ENCODE measurements around the gene MDP1.

MDP1 gene

DNA sequence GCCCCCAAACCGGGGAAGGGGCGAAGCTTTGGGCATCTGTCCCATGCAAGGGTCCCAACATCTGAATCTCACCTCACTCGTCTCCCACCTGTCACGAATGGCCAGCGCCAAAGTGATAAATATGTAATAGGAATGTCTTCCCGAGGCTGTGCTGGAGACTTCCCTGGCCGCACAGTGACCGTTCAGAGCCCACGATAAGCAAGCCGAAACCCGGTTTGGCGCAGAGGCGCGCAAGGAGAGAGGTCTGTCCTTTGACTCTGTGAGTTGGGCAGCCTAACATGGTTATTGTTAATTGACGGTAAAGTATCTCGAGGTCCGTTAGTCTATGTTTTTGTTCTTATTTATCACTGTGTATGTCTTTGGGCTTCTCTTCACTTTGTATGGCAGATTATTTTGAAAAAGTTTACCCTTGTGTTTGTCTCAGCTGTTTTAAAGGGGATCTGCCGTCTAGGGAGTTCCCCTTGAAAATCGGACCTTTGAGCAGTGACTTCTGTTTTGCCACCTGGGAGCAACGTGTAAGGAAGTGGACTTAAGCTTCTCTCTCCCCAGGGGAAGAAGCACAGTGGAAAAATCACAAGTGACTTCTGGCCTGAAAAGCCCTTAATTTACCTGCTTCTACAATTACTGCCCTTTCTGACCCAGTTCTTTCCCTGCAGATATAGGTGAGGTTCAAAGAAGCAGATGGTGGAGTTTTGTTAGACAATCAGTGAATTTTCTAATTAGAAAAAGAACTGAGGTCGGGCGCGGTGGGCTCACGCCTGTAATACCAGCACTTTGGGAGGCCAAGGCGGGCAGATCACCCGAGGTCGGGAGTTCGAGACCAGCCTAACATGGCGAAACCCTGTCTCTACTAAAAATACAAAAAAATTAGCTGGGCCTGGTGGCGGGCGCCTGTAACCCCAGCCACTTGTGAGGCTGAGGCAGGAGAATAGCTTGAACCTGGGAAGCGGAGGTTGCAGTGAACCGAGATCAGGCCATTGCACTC, 19.5 kb downstream of the MDP1 start:
- peak; percentile 69 for DNase-seq

DNA sequence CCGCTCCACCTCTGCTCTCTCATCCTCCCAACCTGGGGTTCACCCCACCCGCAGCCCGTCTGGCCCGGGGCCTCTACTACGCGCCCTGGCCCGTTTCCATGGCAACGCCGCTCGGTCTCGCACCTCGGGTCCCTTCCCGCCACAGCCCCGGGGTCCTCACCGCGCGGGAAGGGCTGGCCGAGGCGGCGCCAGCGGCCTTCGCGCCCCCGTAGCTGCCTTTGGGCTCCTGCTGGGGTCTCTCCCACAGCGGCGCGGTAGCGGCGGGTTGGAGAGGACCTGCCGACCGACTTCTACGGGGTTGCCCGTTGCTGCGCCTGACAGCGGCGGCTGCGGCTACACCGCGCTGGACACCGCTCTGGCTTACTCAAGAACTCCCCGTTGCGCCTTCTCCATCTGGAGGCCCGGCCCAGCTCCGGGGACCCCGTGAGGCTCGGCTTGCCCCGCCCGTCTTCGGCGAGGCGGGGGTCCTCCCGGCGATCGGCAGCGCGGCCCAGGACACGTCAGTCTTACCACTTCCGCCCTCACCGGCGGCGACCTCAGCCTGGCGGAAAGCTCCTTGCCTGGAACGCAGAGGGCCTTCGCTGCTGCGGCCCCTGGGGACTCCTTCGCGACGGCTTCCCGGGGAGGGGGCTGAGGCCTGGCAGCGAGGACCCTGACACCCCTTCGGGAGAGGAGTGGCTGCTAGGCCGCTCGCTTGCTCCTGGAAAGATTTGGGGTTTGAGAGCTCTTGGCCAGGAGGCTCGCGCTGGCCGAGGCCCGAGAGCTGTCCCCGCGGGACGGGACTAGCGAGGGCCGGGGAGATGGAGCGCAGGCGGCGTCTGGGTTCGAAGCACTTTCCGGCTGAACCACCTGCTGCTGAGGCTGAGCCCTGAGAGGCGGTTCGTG, 20.4 kb downstream of the MDP1 start, which contains the start of gene TM9SF1:
TSS of gene TM9SF1 (minus strand) at position 256 of the 885 bp plus-strand sequence. CDS start 422 bp downstream, outside the sequence.
- peak; percentile 96 for DNase-seq

DNA sequence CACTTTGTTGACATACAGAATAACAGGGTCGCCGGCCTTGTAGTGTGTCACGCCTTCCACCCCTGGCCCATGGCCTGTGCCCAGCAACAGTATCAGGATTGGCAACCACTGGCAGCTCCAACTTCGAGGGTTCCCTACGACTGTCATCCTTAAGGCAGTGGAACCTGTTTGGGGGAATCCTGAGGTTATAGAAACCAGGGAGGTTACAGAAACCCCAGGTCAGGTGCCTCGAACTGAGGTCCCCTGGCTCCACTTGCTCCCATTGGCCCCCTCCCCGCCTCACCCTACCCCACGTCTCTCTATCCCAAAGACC, 21.0 kb downstream of the MDP1 start:
- DNase-seq = no peak

DNA sequence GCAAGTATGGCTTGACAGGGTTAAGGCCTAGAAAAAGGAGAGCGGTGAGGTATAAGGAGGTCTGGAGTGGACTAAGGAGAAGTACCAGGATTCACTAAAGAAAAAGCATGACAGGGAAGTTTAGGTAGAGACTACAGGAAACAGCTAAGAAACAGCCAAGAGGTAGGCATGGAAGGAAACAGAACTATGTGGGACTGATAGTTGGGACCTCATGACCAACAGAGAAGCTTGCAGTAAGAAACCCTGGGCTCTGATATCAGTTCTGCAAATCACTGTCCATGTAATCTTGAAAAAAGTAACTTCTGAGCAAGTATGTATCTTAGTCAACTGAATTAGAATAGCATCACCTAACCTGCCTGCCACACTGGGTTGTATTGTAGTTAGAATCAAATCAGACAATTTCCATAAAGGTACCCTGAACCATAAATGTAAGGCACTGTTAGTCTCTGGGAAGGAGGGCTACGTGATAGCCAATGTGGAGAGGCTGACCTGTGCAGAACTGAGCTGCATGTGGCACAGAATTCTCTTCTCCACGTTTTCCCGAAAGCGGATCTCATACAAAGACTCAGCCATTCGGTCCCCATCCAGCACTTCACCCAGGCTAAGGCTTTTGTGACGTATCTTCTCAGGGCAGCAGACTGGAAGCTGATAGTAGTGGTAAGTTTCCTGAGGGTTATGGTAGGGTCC, 21.5 kb downstream of the MDP1 start:
- DNase-seq = no peak

DNA sequence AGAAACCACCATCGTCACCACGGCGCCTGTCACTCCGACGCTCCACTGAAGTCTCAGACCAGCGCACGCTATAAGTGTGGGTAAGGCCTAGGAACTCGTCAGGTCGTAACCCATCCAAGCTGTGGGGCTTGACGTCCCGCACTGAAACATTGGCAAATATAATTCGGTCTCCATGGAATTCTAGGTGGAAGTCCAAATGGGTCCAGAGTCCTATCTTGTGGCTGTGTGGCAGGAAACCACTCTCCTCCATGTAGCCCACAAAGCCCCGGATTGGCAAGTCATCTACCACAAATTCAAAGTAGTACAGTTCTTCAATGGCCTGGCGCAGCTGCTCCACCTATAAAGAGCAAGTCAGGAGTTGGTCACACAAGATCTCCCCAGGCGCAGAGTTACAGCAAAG, 22.9 kb downstream of the MDP1 start:
- no peak for DNase-seq

DNA sequence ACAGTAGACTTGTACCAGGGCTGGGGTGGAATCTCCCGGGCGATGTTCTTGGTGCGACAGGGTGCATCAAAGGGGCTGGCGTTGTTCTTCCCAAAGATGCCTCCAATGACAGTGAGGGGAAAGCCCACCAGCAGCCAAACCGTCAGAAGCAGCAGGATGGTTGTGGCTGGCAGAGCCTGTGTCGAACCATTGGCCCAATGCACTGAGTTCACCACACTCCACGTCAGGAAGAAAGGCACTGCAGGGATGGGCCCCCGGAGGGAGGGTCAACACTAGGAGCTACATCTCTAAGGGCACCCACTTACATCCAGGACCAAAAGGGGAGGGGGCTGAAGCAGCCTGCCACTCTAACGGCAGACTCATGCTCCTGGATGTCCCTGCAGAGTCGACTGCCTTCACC, 25.4 kb downstream of the MDP1 start:
- no peak for DNase-seq

DNA sequence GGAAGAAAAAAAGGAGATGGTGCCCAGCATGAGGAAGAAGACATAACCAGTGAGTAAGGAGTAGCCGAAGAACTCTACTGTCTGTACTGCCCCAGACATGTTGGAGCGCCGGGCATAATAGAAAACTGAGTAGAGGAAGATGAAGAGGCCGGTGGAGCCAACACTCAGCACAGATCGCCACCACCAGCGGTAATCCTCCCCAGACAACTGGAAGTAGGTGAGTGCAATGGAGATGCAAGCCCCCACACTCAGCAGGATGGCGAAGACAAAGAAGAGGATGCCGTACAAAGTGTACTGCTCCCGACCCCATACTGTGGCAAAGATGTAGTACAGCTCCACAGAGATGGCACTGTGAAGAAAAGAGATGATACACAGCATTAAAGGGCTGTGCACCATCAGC, 26.4 kb downstream of the MDP1 start:
- no peak for DNase-seq

DNA sequence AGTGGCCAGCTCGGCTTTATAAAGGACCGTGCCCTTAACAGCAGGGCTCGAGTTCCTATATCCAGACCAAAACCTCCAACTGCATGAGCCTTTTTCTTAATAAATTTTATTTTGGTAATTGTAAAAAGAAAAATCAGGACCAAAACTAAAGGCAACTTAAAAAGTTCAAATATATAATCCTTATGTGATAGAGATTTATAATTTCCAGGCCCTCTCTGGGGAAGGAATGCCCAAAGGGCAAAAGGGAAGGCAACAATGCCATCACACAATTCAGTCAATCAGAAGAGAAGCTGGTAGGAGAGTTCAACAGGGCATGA, 26.8 kb downstream of the MDP1 start:
- DNase-seq = no peak

DNA sequence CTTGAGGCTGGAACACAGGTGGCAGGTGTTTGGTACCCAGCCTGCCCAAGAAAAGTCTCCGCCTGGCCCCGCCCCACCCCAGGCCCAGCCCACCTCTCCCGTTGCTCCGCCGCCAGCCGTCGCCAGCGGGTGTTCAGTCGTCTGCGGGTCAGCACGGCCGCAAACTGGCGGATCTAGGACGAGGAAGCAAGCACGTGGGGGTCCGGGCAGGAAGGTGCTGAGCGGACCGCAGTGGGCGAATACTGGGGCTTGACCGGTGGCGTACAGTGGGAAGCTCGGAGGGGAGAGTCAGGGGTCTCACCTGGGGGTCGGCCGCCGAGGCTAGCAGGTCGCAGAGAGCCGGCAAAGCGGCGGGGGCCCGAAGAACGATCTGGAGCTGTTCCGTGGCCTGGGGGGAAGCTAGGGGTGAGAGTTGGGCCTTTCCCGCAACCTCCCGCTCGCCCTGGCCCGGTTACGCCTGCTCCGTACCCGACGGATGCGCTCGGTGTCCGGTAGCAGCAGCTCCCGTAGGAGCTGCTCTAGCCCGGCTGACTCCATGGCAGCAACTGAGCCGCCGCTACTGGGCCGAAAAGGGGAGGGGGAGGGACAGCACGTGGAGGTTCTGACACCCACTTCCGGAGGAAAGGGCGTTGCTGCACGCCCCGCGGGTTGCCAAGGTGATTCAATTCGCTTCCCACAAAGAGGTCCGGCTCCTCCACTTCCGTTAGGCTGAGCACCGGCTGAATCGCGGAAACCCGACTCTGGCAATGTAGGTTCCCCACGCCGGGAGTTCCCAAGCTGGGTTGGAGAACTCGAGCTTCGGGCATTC, 27.4 kb downstream of the MDP1 start, which contains the start of gene IPO4:
TSS of gene IPO4 (minus strand) at position 566 of the 808 bp plus-strand sequence. CDS start at position 537, 29 bp downstream.
- DNase-seq = peak; percentile 99

DNA sequence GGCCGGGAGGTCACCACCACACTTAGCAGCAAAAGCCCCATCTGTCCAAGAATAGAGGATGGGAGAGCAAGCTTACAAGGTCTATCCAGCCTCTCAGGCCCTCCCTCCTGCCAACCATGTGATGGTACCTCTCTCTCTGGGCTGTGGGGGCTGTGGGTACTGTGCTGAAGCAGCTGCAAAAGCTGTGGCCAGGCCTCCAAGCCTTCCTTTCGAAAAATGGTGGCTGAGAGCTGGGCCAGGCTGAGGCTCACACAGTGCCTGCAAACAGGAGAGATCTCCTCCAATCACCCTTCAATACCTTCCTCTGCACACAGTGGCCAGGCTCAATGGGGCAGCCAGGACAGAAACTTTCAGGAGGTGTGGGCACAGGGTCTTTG, 28.3 kb downstream of the MDP1 start:
- DNase-seq = no peak

DNA sequence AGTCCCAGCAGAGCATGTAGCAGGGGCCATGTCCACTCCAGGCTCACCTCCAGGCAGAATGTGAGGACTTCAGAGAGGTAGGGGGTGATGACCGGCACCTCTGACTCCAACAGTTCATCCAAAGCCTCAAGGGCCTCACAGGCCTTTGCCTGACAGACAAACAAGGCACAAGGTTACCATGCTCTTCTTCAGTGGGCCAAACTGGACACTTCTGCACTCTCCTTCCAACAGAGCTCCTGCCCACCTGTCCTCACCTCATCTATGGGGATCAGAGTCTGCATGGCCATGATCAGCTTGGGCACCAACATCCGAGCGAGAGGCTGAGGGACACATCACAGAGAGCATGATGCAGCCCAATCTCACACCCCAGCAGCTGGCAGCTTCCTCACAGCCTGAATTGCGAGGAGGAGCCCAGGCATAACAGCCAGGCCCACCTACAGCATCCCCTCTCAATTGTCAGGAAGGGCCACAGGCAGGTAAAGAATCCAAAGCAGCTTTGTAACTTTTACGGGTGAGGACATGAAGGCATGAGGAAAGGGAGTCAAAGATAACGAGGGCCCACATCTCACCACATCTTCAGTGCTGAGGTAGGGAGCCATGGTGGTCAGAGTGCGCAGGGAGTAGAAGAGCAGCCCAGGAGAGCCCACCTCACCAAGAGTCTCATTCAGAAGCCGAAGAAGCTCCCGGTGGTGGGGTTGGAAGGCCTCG, 28.9 kb downstream of the MDP1 start:
- DNase-seq = no peak

DNA sequence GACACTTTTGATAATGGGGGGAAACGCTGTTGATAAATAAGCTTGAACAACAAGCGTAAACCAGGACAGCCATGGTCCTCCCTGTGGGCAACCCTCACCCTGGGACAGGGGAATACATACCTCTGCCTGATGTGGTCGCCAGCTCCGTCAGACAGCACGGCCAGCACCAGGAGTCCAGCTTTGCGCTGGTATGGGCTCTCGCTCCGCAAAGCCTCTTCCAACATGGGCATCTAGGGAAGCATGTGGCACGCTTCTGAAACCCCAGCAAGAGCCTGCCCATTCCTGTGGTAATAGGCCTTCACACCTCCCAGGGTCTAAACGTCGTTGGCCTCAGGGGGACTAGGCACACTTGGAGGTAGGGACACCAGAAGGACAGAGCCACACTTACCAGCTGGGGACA, 30.1 kb downstream of the MDP1 start:
- no peak for DNase-seq

DNA sequence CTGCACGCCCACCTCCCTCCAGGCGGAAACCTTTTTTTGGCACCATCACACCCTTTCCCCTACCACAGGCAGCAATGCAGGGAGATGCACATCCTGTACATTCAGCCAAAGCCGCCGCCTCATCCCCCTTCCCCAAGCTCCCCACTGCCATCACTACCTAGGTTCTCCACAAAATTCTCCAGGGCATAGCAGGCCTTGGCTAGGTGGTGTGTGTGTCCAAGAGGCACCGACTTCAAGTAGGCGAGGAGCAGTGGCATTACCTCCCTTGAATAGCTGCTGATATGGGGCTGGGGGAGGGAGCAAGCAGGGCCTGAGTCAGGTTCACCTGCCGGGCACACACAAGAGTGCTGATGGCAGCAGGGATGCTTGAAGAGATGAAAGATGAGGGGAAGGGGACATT, 30.8 kb downstream of the MDP1 start:
- no peak for DNase-seq

DNA sequence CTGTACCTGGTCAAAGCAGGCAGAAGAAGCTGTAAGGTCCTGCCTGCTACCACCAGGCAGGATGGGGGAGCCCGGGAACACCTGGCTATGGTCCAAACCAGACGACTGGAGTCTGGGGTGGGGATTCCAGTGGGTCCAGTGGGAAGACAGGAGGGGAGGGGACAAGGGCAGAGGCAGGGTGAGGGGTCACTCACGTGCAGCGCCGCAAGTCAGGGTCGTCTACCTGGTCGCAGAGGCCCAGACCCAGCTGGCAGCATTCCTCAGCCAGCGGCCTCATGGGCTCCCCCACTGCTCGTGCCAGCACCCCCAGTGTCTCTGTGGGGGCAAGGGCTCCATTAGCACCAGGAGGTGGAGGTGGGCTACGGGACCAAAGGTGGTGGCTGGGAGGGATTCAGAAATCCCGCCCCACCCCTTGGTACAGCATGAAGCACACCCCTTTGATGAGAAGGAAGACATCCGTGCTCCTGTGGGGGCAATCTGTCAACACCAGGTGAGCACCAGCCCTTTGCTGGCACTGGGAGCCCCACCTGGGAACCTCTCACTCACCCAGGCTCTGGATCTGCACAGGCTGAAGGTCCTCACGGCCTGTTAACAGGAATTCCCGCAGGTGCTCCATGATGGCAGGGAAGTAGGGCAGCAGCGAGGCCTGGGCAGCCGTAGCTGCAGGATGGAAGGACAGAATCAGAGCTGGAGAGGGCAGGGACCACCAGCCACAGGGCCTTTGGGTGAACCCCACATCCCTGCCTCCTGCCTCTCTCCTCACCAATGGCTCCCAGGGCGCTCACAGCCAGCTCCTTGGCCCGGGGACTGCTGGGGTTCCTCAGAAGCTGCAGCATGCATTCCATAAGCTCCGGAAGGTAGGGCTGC, 31.5 kb downstream of the MDP1 start:
- no peak for DNase-seq

DNA sequence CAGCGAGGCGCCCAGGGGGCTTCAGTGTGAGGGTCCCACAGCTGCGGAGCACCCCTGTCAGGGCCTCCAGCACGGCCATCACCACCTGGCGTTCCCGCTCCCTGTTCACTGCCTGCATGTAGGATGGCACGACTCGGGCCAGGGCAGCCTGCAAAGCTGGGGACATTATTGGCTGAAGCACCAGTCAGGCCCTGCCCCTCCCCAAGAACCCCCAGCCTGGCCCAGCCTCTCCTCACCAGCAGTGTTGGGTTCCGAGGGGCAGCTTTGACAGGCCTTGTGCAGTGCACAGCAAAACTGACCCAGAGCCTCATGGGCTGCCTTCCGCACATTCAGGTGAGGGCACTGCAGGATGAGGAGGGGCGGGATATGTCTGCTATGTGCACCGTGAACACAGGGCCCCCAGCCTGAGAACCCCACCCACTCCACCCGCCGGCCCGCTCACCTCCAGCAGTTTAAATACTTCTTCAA, 32.8 kb downstream of the MDP1 start:
- no peak for DNase-seq

DNA sequence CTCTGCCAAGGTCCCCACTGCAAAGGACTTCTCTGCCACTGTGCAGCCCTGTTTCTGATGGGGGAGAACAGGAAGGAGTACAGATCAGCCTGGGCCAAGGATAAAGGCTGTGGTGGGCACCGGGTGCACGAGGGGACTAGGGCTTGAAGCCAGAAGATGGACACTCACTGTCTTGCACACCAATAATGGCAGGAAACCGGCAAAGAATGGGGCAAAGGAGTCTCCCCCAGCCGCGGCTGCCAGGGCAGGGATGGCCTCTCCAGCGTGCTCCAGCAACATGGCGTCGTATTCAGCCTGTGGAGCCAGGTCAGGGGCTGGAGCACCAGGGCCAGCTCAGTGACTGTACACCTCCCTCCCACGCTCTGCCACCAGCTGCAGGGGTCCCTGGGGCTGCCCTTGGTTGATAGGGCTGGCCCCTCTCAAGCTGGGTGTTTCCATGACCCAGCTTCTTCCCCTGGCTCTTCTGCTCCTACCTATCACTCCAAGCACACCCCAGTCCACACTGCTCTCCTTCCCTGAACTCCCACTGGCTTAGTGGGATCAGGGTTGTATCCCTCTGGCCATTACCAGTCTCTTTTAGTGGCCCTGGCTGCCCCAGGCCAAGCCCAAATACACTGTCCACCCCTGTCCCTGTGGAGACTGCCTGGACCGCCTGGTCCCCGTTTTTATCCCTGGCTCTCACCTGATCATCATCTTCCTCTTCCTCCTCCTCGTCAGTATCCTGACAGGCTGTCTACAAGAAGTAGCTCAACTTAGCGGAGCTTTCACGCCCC, 33.6 kb downstream of the MDP1 start:
- DNase-seq = no peak

DNA sequence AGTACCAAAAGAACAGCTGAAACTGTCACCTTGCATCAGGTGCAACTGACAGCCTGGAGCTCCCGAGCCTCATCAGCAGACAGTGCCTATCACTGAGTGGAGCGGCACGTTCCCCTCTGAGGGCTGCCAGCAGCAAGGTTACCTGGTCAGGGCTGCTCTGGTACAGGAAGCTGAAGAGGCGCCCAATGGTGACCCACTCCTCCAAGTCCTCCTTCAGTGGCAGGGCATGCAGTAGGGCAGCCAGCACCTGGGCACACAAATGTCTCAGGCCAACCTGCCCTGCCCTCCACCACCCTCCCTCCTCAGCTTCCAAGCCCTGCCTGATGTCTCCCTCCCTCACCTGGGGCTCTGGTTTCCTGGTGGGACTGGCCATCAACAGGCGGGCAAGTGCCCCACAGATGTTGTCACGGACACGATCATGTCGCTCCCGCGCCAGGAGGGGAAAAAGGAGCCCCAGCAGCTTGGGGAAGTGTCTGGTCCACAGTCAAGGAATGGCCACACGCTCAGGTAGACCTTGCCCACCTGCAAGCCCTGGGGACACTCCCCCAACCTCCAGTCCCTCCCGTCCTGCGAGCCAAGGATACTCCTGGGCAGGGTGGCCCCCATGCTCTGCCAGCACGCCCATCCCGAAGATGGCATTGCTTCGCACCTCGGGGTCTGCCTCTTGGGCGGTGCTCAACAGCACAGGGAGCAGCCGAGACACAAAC, 34.3 kb downstream of the MDP1 start:
- no peak for DNase-seq

DNA sequence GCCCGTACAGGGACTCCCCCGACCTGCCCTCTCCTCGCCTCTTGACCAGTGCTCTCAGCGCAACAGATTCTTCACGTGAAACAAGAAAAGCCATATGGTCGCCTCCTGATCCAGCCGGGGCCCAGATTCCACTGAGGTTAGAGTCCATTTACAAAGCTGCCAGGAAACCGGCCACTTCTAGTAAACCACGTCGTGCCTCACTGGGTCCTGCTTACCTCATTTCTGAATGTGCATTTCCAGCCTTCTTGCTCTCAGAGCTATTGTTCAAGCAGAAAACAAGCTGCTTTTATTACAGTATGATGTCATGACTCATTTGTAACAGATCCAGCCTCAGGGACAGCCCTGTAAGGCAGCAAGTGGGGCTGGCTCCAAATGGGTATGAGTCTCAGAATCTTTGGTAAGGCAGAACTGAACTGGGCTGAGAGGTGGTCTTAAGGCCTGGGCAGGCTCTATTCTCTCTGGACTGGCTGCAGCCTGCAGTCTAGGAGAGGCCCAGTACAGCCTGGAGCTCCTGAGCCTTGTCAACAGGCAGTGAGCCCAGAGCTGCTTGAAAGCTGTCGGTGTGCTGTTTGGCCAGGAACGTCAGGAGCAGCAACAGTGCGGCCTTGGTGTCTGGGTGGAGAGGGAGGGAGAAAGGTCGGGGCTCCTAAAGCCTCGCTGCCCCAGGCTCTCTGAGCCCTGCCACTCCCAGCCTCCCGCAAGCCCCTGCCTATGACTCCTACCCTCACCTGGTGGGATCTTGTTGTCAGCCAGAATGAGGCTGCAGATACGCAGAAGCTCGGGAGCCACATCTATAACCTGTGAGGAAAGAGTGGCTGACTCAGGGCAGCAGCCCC, 35.7 kb downstream of the MDP1 start:
- peak; percentile 58 for DNase-seq
